Skeletal muscle cell (primary cell): ENCODE data around the gene TMEM126A.
"Not testable (repeated sequence)": the region's sequence is repeated elsewhere in the genome, so short reads cannot be mapped to it uniquely, and the experiment has no call there.

Source experiments
- DNase-seq: peaks from one replicate; pipeline ENCODE4 v3.0.0-alpha.2; 2010; ENCODE audit warnings: low read depth
- H3K4me3 ChIP-seq: 2 replicates; pipeline ENCODE4 v1.5.1; 2011; ENCODE audit warnings: low read depth, mild to moderate bottlenecking, control low read depth, low read length, moderate library complexity

Gene TMEM126A

GRCh38 chr11:85652786-85653447, 5.2 kb downstream of the TMEM126A start:
- no peak overlapping the region for H3K4me3 ChIP-seq
- no peak for DNase-seq

- DNase-seq, H3K4me3 ChIP-seq: not testable (repeated sequence)
Measured at GRCh38 chr11:85654343-85654742, 6.6 kb downstream of the TMEM126A start.

GRCh38 chr11:85656777-85657176, 9.0 kb downstream of the TMEM126A start:
- H3K4me3 ChIP-seq, result no peak overlapping the region

GRCh38 chr11:85658180-85658579, 10.4 kb downstream of the TMEM126A start:
- DNase-seq, result no peak
- H3K4me3 ChIP-seq, result no peak overlapping the region

More at GRCh38 chr11:85656777-85657176, 9.0 kb downstream of the TMEM126A start:
- no peak for DNase-seq

GRCh38 chr11:85661972-85662664, 14.4 kb downstream of the TMEM126A start:
- DNase-seq, result no peak
- H3K4me3 ChIP-seq, result peak overlapping the region; percentile 91

- DNase-seq, result no peak
- H3K4me3 ChIP-seq, result peak overlapping the region; percentile 91
Measured at GRCh38 chr11:85663080-85663752, 15.4 kb downstream of the TMEM126A start.

GRCh38 chr11:85663753-85664614, 16.2 kb downstream of the TMEM126A start:
- peak overlapping the region; percentile 91 for H3K4me3 ChIP-seq
- DNase-seq, result no peak

GRCh38 chr11:85664615-85665481, 17.1 kb downstream of the TMEM126A start, which contains the start of gene CREBZF:
Gene CREBZF, minus strand, starts transcription at chr11:85665129. Its CDS starts 254 bp downstream, at chr11:85664875.
- DNase-seq, result peak; percentile 85
- peak within 1 kb of the TSS; percentile 91 for H3K4me3 ChIP-seq

GRCh38 chr11:85665733-85666132, 18.0 kb downstream of the TMEM126A start:
- H3K4me3 ChIP-seq, result no peak overlapping the region
- no peak for DNase-seq

GRCh38 chr11:85666687-85667086, 18.9 kb downstream of the TMEM126A start:
- H3K4me3 ChIP-seq, result no peak overlapping the region
- DNase-seq, result no peak

- H3K4me3 ChIP-seq, result no peak overlapping the region
- DNase-seq, result no peak
Measured at GRCh38 chr11:85668157-85668556, 20.4 kb downstream of the TMEM126A start.

- DNase-seq, H3K4me3 ChIP-seq: not testable (repeated sequence)
Measured at GRCh38 chr11:85670949-85671663, 23.3 kb downstream of the TMEM126A start.

- H3K4me3 ChIP-seq, result no peak overlapping the region
- DNase-seq, result no peak
Measured at GRCh38 chr11:85672105-85672902, 24.5 kb downstream of the TMEM126A start.

GRCh38 chr11:85673393-85673792, 25.6 kb downstream of the TMEM126A start:
- no peak overlapping the region for H3K4me3 ChIP-seq

GRCh38 chr11:85679576-85679975, 31.8 kb downstream of the TMEM126A start:
- no peak overlapping the region for H3K4me3 ChIP-seq
- no peak for DNase-seq

More at GRCh38 chr11:85673393-85673792, 25.6 kb downstream of the TMEM126A start:
- no peak for DNase-seq

- DNase-seq, result no peak
- H3K4me3 ChIP-seq, result no peak overlapping the region
Measured at GRCh38 chr11:85680897-85681296, 33.1 kb downstream of the TMEM126A start.
